ENCODE data around the gene ATL2. TPM values are rescaled to one million over a fixed set of nuclear protein-coding genes. Genes with fewer than 3 reads are reported as not detected.
"Not testable (repeated sequence)": the region's sequence is repeated elsewhere in the genome, so short reads cannot be mapped to it uniquely, and the experiment has no call there.

Gene ATL2
- total and polyA plus RNA-seq, 2 experiments from 2014 or later = 11.1 to 38.3 TPM

- Histone ChIP-seq H3K9ac (no peak overlapping the region), H3K4me2 (ENCODE audit: unreplicated experiment) (no peak overlapping the region), H2AFZ (no peak overlapping the region), H3K4me1 (ENCODE audit: insufficient read depth) (no peaks in the 10 kb centered on the region), H3F3A (ENCODE audit: insufficient read depth) (no peaks in the 10 kb centered on the region), H3K9me3 (ENCODE audit: low read depth) (no peaks in the 10 kb centered on the region), H3K36me3 (ENCODE audit: low read depth) (peaks cover 4% of the 10 kb centered on the region; the same call in 1 of the 2 replicates), H3K4me3 (no peak overlapping the region), H3K79me2 (ENCODE audit: insufficient read depth) (peaks cover 23% of the 10 kb centered on the region; the same call in 1 of the 2 replicates), H4K20me1 (ENCODE audit: insufficient read depth) (no peaks in the 10 kb centered on the region), H3K9me2 (ENCODE audit: insufficient read depth) (no peaks in the 10 kb centered on the region), H3K27me3 (replicated peaks; ENCODE audit: insufficient read depth) (no peaks in the 10 kb centered on the region), H3K27ac (no peak overlapping the region)
- TF ChIP-seq EZH2phosphoT487 (IDR thresholded peaks at IDR 0.05; ENCODE audit: insufficient read depth, low read depth) (no peak), EZH2 (IDR thresholded peaks at IDR 0.05; ENCODE audit: insufficient read depth, poor library complexity, severe bottlenecking) (no peak)
- DNase-seq = no peak
- in situ Hi-C loops (cut with MboI) = no loop called here
- 97 to 98% methylated on average over 7 of the region's 7 CpGs for WGBS, 2 experiments (ENCODE audit: low coverage in 1 of 2, low lambda C conversion rate in 2 of 2, missing lambda C conversion rate in 2 of 2)
Observed at GRCh38 chr2:38330754-38331153, 46.3 kb downstream of the ATL2 start.

- no peaks in the 10 kb centered on the region for H3F3A ChIP-seq (ENCODE audit: insufficient read depth)
- H3K4me2 ChIP-seq (ENCODE audit: unreplicated experiment) = no peak overlapping the region
- peaks cover 27% of the 10 kb centered on the region; the same call in 1 of the 2 replicates for H3K79me2 ChIP-seq (ENCODE audit: insufficient read depth)
- in situ Hi-C loops (cut with MboI) = no loop called here
- 92 to 93% methylated on average over 9 of the region's 9 CpGs for WGBS, 2 experiments (ENCODE audit: low coverage in 1 of 2, low lambda C conversion rate in 2 of 2, missing lambda C conversion rate in 2 of 2)
- no peak overlapping the region for H3K4me3 ChIP-seq
- H3K4me1 ChIP-seq (ENCODE audit: insufficient read depth) = no peaks in the 10 kb centered on the region
- peaks cover 4% of the 10 kb centered on the region; the same call in 1 of the 2 replicates for H3K36me3 ChIP-seq (ENCODE audit: low read depth)
- H3K27ac ChIP-seq = no peak overlapping the region
- no peak for DNase-seq
- no peaks in the 10 kb centered on the region for H4K20me1 ChIP-seq (ENCODE audit: insufficient read depth)
- no peak for TF ChIP-seq EZH2 (IDR thresholded peaks at IDR 0.05; ENCODE audit: insufficient read depth, poor library complexity, severe bottlenecking)
- TF ChIP-seq EZH2phosphoT487 (IDR thresholded peaks at IDR 0.05; ENCODE audit: insufficient read depth, low read depth) = no peak
- no peak overlapping the region for H2AFZ ChIP-seq
- no peaks in the 10 kb centered on the region for H3K9me3 ChIP-seq (ENCODE audit: low read depth)
- H3K9ac ChIP-seq = no peak overlapping the region
- no peaks in the 10 kb centered on the region for H3K27me3 ChIP-seq (replicated peaks; ENCODE audit: insufficient read depth)
- H3K9me2 ChIP-seq (ENCODE audit: insufficient read depth) = no peaks in the 10 kb centered on the region
Observed at GRCh38 chr2:38327580-38327979, 49.5 kb downstream of the ATL2 start.

DNA sequence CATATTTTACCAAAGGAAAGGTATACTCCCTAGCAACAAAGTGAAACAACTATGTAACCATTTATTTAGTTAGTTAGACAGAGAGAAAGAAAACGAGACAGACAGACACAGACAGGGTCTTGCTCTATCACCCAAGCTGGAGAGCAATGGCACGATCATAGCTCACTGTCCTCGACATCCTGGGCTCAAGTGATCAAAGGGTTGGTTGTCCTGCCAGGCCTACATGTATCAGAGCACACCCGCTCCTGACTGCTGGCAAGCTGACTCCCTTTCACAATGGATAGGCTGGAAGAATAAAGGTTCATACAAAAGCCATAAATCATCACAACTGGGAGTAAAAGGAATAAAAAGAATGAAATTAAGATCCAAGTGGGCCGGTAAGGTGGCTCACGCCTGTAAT is 53.5 kb downstream of the ATL2 start:
- 81 to 88% methylated on average over 6 of the region's 6 CpGs for WGBS, 2 experiments (ENCODE audit: low coverage in 1 of 2, low lambda C conversion rate in 2 of 2, missing lambda C conversion rate in 2 of 2)
- Histone ChIP-seq H3K79me2 (ENCODE audit: insufficient read depth) (peaks cover 29% of the 10 kb centered on the region; the same call in 1 of the 2 replicates), H3F3A (ENCODE audit: insufficient read depth) (no peaks in the 10 kb centered on the region), H2AFZ (no peak overlapping the region), H3K9ac (no peak overlapping the region), H3K9me2 (ENCODE audit: insufficient read depth) (no peaks in the 10 kb centered on the region), H3K27me3 (replicated peaks; ENCODE audit: insufficient read depth) (no peaks in the 10 kb centered on the region), H3K36me3 (ENCODE audit: low read depth) (no peaks in the 10 kb centered on the region), H3K4me3 (no peak overlapping the region), H3K4me2 (ENCODE audit: unreplicated experiment) (no peak overlapping the region), H3K27ac (no peak overlapping the region), H3K9me3 (ENCODE audit: low read depth) (no peaks in the 10 kb centered on the region), H4K20me1 (ENCODE audit: insufficient read depth) (no peaks in the 10 kb centered on the region), H3K4me1 (ENCODE audit: insufficient read depth) (no peaks in the 10 kb centered on the region)
- in situ Hi-C loops (cut with MboI) = no loop called here
- TF ChIP-seq EZH2 (IDR thresholded peaks at IDR 0.05; ENCODE audit: insufficient read depth, poor library complexity, severe bottlenecking) (no peak), EZH2phosphoT487 (IDR thresholded peaks at IDR 0.05; ENCODE audit: insufficient read depth, low read depth) (no peak)
- no peak for DNase-seq

- H3K4me2 ChIP-seq (ENCODE audit: unreplicated experiment) = no peak overlapping the region
- H4K20me1 ChIP-seq (ENCODE audit: insufficient read depth) = no peaks in the 10 kb centered on the region
- H2AFZ ChIP-seq = no peak overlapping the region
- H3K36me3 ChIP-seq (ENCODE audit: low read depth) = no peaks in the 10 kb centered on the region
- H3K79me2 ChIP-seq (ENCODE audit: insufficient read depth) = peaks cover 25% of the 10 kb centered on the region; the same call in 1 of the 2 replicates
- DNase-seq = no peak
- H3K4me1 ChIP-seq (ENCODE audit: insufficient read depth) = no peaks in the 10 kb centered on the region
- no peaks in the 10 kb centered on the region for H3K9me2 ChIP-seq (ENCODE audit: insufficient read depth)
- H3K27ac ChIP-seq = no peak overlapping the region
- H3K4me3 ChIP-seq = no peak overlapping the region
- in situ Hi-C loops (cut with MboI) = no loop called here
- no peak overlapping the region for H3K9ac ChIP-seq
- no peaks in the 10 kb centered on the region for H3K27me3 ChIP-seq (replicated peaks; ENCODE audit: insufficient read depth)
- H3K9me3 ChIP-seq (ENCODE audit: low read depth) = no peaks in the 10 kb centered on the region
- TF ChIP-seq EZH2phosphoT487 (IDR thresholded peaks at IDR 0.05; ENCODE audit: insufficient read depth, low read depth) (no peak), EZH2 (IDR thresholded peaks at IDR 0.05; ENCODE audit: insufficient read depth, poor library complexity, severe bottlenecking) (no peak)
- no peaks in the 10 kb centered on the region for H3F3A ChIP-seq (ENCODE audit: insufficient read depth)
Observed at GRCh38 chr2:38322224-38322914, 54.7 kb downstream of the ATL2 start.

- not testable (repeated sequence) for H3K4me1 ChIP-seq (ENCODE audit: insufficient read depth); H3K27me3 ChIP-seq (replicated peaks; ENCODE audit: insufficient read depth); H3K36me3 ChIP-seq (ENCODE audit: low read depth); H2AFZ ChIP-seq; H3F3A ChIP-seq (ENCODE audit: insufficient read depth); H3K9me3 ChIP-seq (ENCODE audit: low read depth); H3K4me2 ChIP-seq (ENCODE audit: unreplicated experiment); H3K9ac ChIP-seq; H3K27ac ChIP-seq; DNase-seq; H3K9me2 ChIP-seq (ENCODE audit: insufficient read depth); H4K20me1 ChIP-seq (ENCODE audit: insufficient read depth); H3K4me3 ChIP-seq; H3K79me2 ChIP-seq (ENCODE audit: insufficient read depth)
- WGBS, 2 experiments (ENCODE audit: low coverage in 1 of 2, low lambda C conversion rate in 2 of 2, missing lambda C conversion rate in 2 of 2) = 87% methylated on average over 5 of the region's 5 CpGs
- in situ Hi-C loops (cut with MboI) = loop anchor here (10.0 kb wide), 1 partner anchor 416 kb away; no protein-coding TSS in a partner anchor
Observed at GRCh38 chr2:38319240-38319639, 57.8 kb downstream of the ATL2 start.

All from GM23248 (cell line).